GM12874 (cell line): ENCODE data around the gene FADS2.

Experiments
- TF ChIP-seq, protein P1 (sequence below): IDR thresholded peaks from 2 replicates; pipeline ENCODE4 v1.5.1; 2011; ENCODE audit warnings: low read depth, mild to moderate bottlenecking, control low read depth, low read length, moderate library complexity; ENCODE audit not compliant: insufficient read depth

The FADS2 gene

DNA sequence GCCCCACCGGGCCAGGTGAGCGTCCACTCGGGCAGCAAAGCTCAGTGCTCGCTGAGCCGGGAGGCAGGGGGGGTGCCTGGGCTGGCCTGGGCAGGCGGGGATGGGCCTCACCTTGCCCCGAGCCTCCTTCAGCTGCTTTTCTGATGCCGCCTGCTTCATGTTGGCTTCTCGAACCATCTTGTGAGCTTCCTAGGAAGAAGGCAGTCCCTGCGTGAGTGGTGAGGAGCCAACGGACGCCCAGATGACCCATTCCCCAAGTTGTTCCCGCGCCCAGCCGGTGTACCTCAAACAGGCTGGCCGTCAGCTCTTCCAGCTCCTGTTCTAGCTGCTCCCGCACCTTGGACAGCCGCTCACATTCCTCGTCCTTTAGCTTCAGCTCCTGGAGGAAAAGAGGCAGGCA lies 79.2 kb downstream of the FADS2 start:
- TF ChIP-seq, protein P1, sequence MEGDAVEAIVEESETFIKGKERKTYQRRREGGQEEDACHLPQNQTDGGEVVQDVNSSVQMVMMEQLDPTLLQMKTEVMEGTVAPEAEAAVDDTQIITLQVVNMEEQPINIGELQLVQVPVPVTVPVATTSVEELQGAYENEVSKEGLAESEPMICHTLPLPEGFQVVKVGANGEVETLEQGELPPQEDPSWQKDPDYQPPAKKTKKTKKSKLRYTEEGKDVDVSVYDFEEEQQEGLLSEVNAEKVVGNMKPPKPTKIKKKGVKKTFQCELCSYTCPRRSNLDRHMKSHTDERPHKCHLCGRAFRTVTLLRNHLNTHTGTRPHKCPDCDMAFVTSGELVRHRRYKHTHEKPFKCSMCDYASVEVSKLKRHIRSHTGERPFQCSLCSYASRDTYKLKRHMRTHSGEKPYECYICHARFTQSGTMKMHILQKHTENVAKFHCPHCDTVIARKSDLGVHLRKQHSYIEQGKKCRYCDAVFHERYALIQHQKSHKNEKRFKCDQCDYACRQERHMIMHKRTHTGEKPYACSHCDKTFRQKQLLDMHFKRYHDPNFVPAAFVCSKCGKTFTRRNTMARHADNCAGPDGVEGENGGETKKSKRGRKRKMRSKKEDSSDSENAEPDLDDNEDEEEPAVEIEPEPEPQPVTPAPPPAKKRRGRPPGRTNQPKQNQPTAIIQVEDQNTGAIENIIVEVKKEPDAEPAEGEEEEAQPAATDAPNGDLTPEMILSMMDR = no peak

DNA sequence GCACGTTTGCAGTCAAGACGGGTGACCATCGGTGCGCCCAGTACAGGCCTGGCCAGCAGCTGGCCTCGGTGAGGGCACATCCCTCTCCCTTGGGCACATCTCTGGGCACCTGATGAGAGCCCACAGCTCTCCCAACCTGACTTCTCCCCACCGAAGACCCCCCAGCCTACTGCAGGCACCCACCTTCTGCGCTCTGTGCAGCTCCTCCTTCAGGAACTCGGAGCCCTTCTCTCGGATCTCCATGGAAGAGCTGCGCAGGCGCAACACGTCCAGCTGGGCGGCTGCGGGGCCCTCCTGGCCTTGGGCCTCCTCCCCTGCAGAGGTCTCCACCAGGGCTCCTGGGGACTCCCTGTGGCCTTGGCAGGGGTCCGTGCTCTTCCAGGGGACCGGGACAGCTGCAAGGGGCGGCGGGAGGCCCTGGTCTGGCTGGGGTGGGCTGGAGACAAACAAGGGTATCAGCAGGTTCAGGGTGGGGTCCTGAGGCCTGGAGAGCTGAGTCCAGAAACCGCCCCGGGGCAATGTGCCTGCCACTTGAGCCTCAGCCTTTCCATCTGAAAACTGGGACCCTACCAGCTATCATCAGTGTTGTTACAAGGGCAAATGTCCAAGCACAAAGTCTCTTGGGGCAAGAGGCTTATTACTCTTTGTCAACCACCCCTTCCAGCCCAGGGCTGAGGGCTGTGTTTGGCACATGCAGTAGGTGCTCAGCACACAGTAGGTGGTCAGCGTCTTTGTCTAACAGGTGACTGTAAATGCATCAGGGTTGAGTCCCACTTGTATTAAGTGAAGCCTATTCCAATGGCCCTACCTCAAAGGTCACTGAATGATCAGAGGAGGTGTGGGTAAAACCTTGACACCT lies 80.0 kb downstream of the FADS2 start:
- TF ChIP-seq, protein P1 = no peak

DNA sequence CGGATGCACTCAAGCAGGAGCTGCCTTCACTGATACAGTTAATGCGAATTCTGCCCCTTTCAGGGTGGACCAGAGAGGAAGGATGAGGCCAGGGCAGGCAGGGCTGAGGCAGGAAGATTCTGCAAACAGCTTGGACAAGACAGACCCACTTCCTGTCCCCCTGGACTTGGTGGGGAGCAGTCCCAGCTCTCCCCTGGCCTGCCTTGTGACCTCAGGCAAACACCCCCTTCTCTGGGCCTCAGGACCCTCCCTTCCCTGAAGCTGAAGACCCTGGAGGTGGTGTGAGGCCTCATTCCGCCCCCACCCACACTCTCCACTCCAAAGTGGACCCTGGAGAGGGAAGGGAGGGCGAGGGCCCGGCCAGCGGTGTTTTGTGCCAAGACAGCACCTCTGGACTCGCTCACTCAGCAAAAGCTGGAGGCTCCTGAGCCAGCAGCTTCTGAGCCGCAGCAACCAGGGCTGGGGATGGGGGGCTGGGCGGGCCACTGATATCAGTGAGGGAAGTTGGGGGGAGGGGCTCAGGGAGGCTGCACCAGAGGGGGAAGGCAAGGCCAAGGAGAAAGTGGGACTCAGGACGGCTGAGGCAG lies 80.7 kb downstream of the FADS2 start:
- TF ChIP-seq, protein P1 = no peak

DNA sequence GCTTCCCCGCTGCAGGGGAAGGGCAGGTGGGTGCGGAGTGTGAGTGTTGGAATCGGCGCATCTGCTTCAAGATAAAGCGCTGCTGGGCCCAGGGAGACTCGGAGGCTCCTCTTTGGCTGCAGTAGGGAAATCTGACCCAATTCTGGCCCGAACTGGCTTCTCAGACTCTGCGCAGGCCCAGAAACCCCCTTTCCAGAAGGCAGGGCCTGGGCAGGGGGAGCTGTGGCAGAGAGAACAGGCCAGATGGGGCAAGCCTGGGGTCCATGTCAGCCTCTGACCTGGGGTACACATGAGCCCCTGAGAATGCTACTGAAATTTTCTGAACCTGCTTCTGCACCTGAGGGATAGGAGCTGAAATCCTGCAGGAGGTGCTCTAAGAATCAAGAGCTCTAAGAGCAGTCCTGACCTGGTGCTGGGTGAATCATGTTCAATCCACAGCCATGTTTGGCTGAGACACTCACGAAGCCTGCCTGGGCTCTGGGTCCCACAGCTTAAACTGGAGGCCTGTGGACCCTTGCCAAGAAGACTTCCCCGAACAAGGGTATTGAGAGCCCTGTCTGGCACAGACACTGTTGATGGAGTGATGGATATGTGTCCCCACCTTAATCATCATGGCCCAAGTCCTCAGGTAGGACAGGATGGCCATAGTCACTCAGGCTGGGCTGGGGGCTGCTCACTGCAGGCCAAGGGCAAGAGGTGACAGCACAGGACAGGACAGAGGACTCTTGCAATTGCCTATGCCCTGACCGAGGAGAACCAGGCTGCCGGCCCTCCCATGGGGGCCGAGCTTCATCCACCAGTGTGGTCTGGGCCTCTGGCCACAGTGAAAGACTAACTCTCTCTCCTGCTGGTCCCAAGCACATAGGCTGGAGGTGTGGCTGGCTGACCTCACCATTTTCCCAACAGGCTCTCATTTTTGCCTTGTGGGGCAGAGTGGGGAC lies 82.4 kb downstream of the FADS2 start:
- TF ChIP-seq, protein P1 = no peak

DNA sequence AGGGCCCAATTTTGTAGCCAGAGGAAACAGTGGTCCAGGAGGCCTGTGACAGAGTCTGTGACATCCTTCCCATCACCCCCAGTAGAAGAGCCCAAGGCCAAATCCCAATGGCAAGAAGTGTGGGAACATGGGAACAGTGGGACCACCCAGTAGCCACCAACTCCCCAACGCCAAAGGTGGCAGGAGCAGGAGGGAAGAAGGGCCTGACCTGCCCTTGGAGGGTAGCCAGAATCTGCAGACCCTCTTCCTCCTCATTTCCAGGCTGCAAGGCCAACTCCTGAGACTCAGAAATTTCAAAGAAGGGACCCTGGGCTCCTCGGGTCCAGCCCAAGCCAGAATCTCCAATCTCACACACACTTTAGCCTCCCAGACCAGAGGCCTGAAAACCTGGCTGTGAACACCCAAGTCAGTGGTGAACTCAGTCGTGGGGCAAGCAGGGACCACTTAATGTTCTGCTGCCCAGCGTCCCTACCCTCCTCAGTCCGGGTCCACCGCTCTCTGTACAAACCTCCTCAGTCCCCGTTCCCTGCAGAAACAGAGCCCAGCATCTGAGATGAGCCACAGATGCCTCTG lies 83.1 kb downstream of the FADS2 start:
- TF ChIP-seq, protein P1 = no peak

DNA sequence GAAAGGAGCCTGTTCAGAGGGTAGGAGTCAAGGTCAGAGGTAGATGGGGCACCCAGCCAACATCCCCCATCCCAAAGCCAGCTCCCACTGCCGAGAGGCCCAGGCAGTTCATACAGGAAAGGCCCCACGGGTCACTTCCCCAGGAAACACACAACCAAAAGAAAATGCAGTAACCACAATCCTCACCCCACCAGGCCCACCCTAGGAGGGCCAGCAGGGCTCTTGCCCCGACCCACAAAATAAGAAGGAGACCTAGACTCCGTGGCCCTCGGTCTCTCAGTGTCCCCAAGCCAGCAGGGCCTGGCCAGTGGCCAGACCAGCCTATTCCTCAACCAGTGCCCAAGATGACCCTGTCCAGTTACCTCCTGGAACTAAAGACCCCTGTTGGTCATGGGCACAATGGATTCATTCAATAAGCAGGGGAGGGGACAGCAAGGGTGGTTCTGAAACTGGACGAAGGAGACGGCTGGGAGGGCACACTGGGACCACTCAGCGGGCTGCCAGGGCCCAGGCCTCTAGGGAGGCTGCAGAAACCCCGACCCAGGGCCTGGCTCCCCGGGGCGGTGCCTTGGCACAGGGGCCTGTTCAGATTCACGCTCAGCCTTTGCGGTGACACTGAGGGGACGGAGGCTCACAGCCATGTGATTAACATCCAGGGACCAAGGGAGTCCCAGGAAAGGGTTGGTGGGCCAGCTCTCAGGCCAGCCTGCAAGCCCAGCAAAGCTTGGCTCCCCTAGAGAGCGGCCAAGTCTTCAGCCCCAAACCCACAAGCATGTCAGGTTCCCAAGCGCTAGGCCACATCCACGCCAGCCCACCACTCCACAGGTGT lies 83.8 kb downstream of the FADS2 start:
- TF ChIP-seq, protein P1 = no peak
